ENCODE results near the gene HSPA14.

GRCh38 chr10:14873090-14873760 is 35.1 kb downstream of the HSPA14 start:
- TF ChIP-seq, protein P1, sequence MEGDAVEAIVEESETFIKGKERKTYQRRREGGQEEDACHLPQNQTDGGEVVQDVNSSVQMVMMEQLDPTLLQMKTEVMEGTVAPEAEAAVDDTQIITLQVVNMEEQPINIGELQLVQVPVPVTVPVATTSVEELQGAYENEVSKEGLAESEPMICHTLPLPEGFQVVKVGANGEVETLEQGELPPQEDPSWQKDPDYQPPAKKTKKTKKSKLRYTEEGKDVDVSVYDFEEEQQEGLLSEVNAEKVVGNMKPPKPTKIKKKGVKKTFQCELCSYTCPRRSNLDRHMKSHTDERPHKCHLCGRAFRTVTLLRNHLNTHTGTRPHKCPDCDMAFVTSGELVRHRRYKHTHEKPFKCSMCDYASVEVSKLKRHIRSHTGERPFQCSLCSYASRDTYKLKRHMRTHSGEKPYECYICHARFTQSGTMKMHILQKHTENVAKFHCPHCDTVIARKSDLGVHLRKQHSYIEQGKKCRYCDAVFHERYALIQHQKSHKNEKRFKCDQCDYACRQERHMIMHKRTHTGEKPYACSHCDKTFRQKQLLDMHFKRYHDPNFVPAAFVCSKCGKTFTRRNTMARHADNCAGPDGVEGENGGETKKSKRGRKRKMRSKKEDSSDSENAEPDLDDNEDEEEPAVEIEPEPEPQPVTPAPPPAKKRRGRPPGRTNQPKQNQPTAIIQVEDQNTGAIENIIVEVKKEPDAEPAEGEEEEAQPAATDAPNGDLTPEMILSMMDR (IDR thresholded peaks at IDR 0.05), result no peak
- no peak for TF ChIP-seq EP300 (IDR thresholded peaks at IDR 0.05)
